ENCODE data around the gene EXPH5. TPM values are rescaled to one million over a fixed set of nuclear protein-coding genes. Genes with fewer than 3 reads are reported as not detected.
"Not testable (repeated sequence)": the region's sequence is repeated elsewhere in the genome, so short reads cannot be mapped to it uniquely, and the experiment has no call there.

The EXPH5 gene
- total RNA-seq, 1 donor from 2014 or later = 3.1 TPM

GRCh38 chr11:108599978-108600377 is 6.4 kb upstream of the EXPH5 start:
- DNase-seq = no peak

- no peak for DNase-seq
Measured at GRCh38 chr11:108597736-108598355, 4.3 kb upstream of the EXPH5 start.

DNA sequence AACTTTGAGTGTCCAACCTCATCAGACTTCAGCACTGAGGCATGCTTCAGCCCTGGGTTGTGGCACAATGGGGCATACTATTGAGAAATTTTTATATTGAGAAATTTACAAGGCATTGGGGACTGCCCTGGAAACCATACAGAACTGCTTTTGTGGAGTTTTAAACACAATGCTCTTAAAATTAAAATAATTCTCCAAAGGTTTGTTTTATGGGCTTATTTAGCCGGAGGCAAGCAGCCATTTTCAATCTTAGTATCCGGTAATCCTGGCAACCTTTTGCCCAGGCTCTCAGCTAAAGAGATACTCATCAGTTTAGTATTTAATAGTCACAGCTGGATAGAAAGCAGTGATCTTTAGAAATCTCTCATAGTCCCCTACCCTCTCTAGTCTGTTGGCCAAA is 3.1 kb upstream of the EXPH5 start:
- no peak for DNase-seq

- DNase-seq = no peak
Measured at GRCh38 chr11:108593923-108594434, 411 bp upstream of the EXPH5 start.

DNA sequence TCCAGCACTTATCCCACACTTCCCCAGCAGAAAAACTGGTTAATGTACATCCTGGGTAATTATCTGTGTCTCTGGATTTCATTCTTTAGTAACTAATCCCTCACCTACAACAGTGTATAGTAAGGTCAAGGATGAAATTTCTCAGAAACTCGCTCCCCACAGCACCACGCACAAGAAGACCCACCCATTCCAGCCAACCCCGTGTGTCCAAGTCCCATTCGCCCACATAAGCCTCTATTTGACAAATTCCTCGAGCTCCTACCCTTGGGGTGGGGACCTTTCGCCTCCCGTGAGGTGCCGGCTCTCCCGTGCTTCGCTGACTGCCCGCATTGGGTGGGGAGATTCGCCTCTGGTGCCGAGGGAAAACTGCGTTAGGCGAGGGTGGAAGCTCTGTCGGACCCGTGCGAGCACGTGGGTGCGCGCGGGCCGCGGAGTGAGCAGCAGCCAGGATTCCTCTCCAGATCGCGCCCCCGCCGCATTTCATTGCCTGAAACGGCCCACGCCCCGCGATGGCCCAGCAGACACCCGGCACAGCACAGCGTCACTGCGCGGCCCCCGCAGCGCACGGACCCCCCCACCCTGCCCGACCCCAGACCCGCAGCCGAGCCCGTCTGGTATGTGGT is 866 bp downstream of the EXPH5 start:
- peak; percentile 26 for DNase-seq

DNA sequence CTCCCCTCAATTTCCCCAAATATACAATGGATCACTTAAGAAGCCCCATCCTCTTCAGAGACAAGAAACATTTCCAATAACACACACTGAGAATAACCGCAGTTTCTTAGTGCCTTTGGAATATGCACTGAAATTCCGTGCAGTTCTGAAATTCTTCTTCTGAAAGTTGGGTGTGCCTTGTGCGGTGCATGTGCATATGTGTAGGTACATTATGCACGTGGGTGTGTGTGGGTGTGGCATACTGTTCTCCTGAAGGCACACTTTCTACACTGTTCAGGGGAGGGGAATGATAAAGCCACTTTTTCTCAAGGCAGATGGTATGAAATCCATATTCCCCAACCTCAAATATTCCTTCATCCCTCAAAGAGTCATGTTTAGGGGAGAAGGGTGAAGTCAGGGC is 1.7 kb downstream of the EXPH5 start:
- DNase-seq = no peak

GRCh38 chr11:108589136-108589535 is 4.4 kb downstream of the EXPH5 start:
- DNase-seq = no peak

DNA sequence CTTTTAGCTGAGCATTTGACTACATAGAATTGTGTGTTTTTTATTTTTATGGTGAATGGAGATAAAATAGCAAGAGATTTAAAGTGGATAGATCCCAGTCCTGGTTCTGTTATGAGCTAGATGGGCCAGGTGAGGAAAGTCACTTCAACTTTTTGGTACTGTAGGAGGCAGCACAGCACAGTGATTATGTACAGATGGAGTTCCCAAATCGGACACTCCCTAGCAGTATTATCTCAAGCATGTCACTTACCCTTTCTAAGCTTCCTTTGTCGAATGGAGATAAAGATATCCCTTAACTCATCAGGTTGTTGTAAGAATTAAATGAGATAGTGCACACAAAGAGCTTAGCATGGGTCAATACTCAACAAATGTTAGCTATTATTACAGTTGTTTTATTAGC is 5.3 kb downstream of the EXPH5 start:
- DNase-seq = no peak

DNA sequence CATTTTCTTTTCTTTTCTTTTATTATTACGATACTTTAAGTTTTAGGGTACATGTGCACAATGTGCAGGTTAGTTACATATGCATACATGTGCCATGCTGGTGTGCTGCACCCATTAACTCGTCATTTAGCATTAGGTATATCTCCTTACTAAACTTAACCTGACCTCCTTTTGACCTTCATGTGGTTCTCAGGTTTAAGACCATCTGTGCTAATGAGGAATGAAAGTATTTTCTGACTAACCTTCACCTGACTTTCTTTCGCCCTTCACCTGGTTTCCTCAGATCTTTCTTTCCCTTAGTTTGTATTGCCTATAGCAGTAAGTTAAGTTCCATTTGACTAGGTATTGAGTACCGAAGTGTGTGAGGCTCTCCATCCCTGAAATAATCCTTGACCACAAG is 6.5 kb downstream of the EXPH5 start:
- no peak for DNase-seq

GRCh38 chr11:108586600-108586999 is 7.0 kb downstream of the EXPH5 start:
- DNase-seq = no peak

- not testable (repeated sequence) for DNase-seq
Measured at GRCh38 chr11:108586185-108586584, 7.4 kb downstream of the EXPH5 start.

- no peak for DNase-seq
Measured at GRCh38 chr11:108584973-108585372, 8.6 kb downstream of the EXPH5 start.

GRCh38 chr11:108580645-108581044 is 12.9 kb downstream of the EXPH5 start:
- no peak for DNase-seq

- DNase-seq = no peak
Measured at GRCh38 chr11:108580043-108580442, 13.5 kb downstream of the EXPH5 start.

DNA sequence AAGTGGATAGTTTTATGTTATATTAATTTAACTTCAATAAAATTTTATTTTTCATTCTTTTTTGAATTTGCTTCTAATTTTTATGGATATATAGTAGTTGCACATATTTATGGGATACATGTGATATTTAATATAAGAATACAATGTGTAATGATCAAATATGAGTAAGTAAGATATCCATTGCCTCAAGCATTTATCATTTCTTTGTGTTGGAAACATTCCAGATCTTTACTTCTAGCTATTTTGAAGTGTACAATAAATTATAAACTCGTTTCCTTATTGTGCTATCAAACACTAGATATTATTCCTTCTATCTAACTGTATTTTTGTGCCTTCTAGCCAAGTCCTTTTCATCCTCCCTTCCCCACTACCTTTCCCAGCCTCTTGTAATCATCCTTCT is 17.0 kb downstream of the EXPH5 start:
- no peak for DNase-seq

DNA sequence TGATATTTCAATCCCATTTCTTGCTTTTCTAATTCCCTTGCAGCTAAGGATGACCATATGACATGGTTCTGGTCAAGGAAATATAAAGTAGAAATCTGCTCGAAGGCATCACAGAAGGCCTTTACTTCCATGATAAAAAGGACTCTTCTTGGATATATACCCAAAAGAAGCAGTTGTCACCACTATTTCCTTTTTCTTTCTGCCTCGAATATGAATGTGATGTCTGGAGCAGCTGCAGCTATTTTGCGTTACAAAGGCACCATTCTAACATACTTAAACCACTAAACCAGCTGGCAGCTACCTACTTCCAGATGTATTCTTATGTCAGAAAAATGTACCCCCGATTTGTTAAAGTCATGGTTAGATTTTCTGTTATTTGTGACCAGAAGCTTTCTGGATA is 18.9 kb downstream of the EXPH5 start:
- DNase-seq = no peak

DNA sequence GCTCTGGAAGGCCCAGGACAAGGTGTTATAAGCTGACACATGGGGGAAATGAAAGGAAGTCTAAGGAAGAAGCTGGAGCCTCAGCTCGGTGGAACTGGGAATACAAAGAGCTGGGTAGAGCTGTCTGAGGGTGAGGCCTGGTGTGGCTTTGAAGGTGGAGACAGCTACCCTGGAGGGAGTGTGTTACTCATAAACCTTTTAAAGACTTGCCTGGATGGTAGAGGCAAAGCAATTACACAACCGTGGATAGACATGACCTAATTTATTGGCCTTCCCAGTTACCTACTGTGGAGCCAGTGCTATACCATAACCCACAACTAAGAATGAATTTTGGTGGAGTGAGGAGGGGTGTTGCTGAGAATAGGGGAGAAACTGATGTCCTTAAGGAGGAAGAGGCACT is 22.6 kb downstream of the EXPH5 start:
- DNase-seq = no peak

DNA sequence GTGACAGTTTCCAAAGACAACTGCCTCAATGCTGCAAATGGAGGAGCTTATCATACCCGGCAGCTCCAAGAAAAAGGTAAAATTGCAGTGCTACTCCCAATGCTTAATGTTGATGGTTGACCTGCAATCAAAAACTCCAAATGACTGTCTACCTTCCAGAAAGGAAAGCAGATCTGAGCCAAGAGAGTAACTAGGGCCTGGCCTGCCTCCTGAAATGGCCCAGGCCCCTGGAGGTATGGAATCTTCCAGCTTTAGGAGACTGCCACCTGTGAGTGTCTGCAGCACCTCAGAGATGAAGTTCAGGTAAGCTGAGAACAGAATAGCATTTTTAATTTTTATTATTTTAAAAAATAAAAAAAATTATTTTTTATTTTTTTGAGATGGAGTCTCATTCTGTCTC is 23.7 kb downstream of the EXPH5 start:
- no peak for DNase-seq

- DNase-seq = no peak
Measured at GRCh38 chr11:108568195-108568858, 25.2 kb downstream of the EXPH5 start.

DNA sequence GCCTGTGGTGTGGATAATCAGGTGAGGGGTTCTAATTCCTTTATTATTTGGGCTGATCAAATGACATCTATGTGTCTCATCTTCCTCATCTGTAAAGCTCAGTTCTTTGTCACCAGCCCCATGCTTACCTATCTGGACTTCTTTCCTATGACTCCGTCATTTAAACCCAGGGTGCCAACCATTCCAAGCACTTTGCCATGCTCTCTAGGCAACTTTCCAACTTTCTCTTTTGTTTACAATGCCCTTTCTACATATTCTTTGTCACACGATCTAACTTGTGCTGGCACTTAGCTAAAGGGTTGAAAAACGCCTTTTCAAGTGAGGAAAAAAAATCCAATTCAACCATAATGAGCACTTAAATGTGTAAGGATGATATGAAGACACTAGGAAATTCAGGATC is 27.9 kb downstream of the EXPH5 start:
- DNase-seq = no peak

DNA sequence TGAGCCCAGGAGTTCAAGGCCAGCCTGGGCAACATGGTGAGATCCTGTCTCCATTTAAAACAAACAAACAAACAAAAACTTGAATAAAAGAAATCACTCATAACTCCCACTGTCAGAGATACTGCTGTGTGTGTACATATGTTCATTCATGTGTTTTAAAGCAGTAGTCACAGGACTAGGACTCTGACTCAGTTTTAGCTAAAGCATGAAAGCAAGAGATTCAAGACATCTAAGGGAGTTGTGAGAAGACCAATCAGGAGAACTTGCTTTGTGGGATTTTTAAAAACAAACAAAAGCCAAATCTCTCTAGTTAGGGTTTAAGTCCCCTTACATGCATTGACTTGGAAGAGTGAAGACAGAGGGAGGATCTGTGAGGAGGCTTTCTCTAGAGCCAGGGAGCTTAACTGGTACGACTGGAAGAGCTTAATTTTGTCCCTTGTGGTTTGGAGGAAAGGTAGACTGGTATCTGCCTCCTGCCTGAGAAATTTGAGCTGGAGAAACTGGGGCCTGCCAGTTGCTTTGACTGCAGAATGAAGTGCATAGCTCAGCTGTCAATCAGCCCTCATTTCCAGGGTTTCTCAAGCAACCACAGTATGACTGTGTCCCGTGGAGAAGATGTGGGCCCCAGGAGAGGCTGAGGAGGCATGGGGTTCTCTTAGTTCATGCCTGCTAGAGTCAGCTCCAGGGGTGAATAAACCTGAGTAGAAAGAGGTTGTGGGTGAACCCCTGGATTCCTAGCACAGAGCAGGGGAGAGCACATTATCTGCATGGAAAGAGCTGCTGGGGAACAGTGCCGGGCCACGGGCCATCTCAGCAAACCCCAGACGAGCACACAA is 30.6 kb downstream of the EXPH5 start:
- no peak for DNase-seq

GRCh38 chr11:108561535-108561991 is 32.0 kb downstream of the EXPH5 start:
- DNase-seq = no peak

DNA sequence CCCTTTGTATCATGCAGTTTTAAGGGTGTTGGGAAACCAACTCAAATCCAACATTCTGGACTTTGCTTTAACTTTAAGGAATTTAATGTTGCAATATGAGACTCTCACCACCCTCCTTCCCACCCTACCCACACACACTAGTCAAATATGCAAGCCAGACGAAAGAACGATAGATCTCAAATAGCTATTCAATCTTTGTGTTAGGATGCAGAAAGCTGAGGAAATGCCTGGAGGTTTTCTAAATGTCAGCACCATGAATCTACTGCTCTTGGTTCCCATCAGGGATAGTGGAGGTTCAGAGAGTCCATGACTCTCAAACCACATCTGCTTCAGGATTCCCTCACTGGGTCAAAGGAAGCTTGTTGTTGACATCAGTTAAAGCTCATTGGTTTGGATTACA is 33.7 kb downstream of the EXPH5 start:
- DNase-seq = no peak

Data from occipital lobe (tissue), 2 donors.